Measurements from ENCODE around the gene MRPL37. TPM values are rescaled to one million over a fixed set of nuclear protein-coding genes. Genes with fewer than 3 reads are reported as not detected.
"Not testable (repeated sequence)": the region's sequence is repeated elsewhere in the genome, so short reads cannot be mapped to it uniquely, and the experiment has no call there.

The MRPL37 gene
- total RNA-seq, 1 experiment from 2014 or later = 142 TPM

DNA sequence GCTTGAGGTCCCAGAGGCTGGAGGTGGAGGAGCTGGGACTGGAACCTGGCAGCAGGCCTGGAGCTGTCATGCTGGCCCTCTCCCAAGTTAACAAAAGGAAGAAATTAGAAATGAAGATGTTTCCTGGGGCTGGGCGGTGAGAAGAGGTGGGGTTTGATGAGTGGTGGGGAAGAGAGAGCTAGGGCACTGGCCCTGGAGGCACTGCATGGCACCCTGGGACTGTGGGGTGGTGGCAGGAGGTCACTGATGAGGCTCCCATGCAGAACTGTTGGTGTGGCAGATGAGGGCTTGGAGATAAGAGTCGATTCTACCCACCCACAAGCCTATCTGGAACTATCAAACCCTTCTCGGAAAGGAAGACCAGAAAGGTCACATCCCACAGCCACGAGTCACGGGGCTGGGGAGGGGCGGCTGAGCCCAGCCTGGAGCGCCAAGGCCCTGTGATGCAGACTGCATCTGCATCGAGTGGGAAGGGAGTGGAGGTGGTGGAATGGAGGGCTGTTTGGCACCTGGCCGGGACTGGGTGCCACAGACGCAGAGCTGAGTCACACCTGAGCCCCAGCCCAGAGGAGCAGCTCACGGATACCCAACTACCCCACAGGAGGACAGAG lies 29.4 kb downstream of the MRPL37 start:
- DNase-seq (ENCODE audit: low read depth) = peak; percentile 75
- in situ Hi-C loops (cut with HindIII; ENCODE audit: low pct_unique_long_range_greater_than_20kb, low sequenced_read_pairs) = no loop called here

DNA sequence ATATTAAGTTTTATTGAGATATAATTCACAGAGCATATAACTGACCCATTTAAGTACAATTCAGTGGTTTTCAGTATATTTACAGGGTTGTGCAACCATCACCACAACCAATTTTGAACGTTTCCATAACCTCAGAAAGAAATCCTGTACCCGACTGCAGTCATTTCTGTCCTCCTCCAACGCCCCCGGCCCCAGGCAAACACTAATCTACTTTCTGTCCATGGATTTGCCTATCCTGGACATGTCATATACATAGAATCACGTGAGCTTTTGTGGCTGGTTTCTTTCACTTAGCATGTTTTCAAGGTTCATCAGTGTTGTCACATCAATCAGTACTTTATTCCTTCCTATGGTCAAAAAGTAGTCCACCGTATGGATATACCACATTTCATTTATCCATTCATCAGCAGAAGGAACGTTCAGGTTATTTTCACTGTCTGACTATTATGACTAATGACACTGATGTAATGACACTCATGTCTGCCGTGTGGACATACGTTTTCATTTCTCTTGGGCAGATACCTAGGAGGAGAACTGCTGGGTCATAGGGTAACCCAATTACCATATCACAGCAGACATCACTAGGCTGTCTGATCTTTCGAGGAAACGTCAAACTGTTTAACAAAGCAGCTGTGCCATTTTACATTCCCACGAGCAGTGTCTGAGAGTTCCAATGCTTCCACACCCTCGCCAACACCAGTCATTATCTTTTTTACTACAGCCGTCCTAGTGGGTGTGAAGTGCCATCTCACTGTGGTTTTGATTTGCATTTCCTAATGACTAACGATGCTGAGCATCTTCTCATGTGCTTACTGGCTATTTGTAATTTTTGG lies 30.8 kb downstream of the MRPL37 start:
- no peak for DNase-seq (ENCODE audit: low read depth)
- in situ Hi-C loops (cut with HindIII; ENCODE audit: low pct_unique_long_range_greater_than_20kb, low sequenced_read_pairs) = no loop called here

DNA sequence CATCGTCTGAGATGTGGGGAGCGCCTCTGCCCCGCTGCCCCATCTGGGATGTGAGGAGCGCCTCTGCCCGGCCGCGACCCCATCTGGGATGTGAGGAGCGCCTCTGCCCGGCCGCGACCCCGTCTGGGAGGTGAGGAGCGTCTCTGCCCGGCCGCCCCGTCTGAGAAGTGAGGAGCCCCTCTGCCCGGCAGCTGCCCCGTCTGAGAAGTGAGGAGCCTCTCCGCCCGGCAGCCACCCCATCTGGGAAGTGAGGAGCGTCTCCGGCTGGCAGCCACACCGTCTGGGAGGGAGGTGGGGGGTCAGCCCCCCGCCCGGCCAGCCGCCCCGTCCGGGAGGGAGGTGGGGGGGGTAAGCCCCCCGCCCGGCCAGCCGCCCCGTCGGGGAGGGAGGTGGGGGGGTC lies 33.2 kb downstream of the MRPL37 start:
- DNase-seq (ENCODE audit: low read depth); in situ Hi-C loops (cut with HindIII; ENCODE audit: low pct_unique_long_range_greater_than_20kb, low sequenced_read_pairs): not testable (repeated sequence)

DNA sequence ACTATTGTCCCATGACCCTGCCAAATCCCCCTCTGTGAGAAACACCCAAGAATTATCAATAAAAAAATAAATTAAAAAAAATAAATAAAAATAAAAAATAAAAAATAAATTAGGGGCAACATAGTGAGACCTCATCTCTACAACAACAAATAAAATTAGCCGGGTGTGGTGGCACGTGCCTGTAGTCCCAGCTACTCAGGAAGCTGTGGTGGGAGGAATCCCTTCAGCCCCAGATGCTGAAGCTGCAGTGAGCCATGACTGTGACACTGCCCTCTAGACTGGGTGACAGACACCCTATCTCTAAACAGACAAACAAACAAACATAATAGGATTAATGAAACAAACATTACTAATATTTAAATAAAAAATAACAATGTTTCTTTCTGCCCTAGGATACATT lies 34.3 kb downstream of the MRPL37 start:
- in situ Hi-C loops (cut with HindIII; ENCODE audit: low pct_unique_long_range_greater_than_20kb, low sequenced_read_pairs) = no loop called here

DNA sequence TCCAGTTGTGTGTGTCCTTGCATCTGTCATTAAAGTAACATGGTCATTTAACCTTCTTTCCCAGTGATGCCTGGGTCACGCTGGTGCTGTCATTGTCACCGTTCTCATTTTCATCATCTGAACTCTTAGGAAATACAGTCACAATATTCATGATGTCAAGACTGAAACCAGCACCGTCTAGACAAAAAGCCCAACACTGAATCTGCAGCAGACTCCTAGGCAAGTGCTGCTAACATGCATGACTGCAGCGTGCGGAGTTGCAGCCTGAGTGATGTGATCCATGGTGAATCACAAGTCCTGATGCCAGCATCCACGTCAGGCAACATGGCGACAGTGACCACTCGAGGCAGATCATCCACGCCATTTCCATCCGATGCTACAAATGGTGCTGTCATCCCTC lies 37.6 kb downstream of the MRPL37 start:
- in situ Hi-C loops (cut with HindIII; ENCODE audit: low pct_unique_long_range_greater_than_20kb, low sequenced_read_pairs) = no loop called here
- no peak for DNase-seq (ENCODE audit: low read depth)

More for the DNA sequence above, 34.3 kb downstream of the MRPL37 start:
- DNase-seq (ENCODE audit: low read depth) = no peak

DNA sequence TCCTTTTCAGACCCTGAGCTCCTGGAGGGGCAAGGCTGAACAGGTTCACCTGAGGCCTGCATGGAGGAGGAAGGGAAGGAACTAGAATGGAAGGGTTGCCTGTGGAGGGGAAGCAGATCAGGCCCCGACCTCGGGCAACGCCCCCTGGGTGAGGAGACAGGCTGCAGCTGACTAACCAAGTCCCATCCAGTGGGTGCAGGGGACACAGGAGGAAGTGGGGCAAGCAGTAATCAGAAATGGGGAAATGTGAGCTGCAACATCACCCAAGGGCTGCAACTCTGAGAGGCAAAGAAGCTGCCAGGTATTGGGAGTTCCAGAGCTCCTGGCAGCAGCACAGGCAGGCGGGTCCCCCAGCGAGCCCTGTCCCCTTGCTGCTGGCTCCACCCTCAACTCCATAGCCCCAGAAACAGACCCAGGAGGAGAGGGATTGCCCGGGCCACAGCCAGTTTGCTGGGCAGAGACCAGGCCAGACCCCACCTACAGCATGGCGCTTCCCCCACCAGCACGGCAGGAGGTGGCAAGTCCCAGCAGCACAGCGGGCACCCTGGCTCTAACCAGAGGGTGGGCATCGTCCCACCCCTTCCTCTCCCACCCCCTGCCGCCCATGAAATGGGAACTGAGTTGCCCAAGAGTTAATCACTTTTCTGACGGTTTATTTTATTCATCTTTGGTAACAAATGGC lies 38.5 kb downstream of the MRPL37 start:
- in situ Hi-C loops (cut with HindIII; ENCODE audit: low pct_unique_long_range_greater_than_20kb, low sequenced_read_pairs) = no loop called here
- DNase-seq (ENCODE audit: low read depth) = no peak

DNA sequence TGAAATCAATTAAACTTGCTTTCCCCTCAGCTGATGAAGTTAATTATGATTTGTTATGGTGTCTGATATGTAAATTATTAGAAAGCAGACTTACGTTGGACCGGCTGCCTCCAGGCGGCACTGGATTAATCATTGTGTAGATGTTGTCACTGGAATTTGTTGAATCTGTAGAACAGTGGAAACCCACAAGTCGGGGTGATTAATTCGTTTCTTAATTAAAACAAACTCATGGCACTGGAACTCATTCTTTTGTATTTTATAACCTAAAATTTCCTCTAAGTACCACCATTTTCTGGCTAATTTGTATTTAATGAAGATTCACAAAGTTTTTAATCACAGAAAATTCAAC lies 39.0 kb downstream of the MRPL37 start:
- no peak for DNase-seq (ENCODE audit: low read depth)
- in situ Hi-C loops (cut with HindIII; ENCODE audit: low pct_unique_long_range_greater_than_20kb, low sequenced_read_pairs) = no loop called here

DNA sequence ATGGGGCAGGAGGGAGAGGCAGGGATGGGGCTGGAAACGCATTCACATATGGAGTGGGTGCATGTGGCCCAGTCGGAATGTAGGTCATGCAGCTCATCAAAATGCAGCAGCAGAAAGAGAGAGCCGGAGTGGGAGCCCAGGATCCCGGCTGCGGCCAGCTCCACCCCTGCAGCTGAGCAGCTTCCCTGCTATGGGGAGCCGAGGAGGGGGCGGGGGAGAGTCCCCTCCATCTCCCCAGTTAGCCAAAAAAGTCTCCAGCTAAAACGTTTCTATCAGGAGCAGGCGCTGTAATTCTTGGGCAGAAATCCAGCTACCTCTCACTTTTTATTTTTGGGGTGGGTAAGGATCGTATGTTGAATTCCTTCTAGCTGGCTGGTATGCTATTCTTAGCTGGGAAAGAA lies 39.7 kb downstream of the MRPL37 start:
- in situ Hi-C loops (cut with HindIII; ENCODE audit: low pct_unique_long_range_greater_than_20kb, low sequenced_read_pairs) = no loop called here

DNA sequence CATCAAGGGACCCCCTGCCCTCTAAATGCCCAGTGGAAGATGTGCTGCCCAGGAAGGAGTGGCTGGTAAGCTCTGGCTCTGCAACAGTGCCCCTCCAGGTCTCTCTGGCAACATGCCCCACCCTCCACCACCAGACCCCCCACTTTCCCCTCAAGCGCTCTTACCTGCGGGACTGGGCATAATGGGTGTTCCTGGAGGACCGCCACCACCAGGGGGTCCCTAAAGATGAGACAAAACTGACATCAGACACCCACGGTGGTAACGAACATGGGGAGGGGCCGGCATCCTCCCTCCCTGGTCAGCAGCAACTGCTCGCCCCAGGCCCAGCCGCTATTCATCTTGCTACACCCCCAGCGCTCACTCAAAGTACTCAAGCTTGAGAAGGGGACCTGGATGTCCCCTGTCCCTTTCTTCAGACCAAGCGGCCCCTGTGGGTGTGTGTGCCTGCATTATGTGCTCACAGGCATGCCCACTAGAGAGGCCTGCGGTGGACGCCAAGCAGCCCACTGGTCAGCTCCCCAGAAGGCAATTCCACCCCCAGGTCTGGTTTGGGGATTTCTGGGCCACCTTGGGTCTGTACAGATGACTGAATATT lies 40.9 kb downstream of the MRPL37 start:
- no peak for DNase-seq (ENCODE audit: low read depth)
- in situ Hi-C loops (cut with HindIII; ENCODE audit: low pct_unique_long_range_greater_than_20kb, low sequenced_read_pairs) = no loop called here

More for the DNA sequence above, 39.7 kb downstream of the MRPL37 start:
- DNase-seq (ENCODE audit: low read depth) = no peak

DNA sequence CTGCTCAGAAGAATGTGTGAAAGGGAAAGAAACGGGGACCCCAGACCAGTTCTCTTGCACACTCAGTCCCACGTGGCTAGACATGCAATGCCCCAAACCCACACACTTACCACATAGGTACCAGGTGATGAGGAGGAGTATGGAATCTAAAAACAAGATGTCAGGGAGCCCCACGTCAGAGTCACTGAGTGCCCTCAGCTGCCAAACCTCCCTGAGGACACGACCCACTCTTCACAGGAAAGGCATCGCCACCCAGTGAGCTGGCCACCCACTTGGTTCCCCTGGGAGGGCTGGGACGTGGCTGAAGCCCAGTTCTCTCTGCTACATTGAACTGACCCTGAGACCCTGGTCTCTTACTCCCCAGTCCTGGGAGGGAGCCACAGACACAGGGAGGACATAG lies 41.4 kb downstream of the MRPL37 start:
- in situ Hi-C loops (cut with HindIII; ENCODE audit: low pct_unique_long_range_greater_than_20kb, low sequenced_read_pairs) = no loop called here
- no peak for DNase-seq (ENCODE audit: low read depth)

DNA sequence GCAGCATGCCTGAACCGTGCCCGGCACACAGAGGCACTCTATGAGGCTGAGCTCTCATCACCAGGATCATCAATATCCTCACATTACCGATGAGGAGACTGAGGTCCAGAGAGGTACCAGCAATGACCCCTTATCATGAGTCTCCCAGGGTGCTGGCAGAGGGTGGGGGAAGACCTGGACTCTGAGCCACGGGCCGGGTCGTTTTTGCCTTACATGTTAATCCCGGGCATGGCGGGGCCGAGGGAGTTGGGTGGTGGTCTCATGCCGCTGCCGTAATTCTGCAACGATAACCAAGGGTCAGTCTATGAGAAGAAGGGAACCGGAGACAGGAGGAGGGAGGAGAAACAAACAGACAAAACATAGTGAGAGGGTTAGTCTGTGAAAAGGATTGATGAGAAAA lies 43.1 kb downstream of the MRPL37 start:
- in situ Hi-C loops (cut with HindIII; ENCODE audit: low pct_unique_long_range_greater_than_20kb, low sequenced_read_pairs) = no loop called here
- DNase-seq (ENCODE audit: low read depth) = no peak

DNA sequence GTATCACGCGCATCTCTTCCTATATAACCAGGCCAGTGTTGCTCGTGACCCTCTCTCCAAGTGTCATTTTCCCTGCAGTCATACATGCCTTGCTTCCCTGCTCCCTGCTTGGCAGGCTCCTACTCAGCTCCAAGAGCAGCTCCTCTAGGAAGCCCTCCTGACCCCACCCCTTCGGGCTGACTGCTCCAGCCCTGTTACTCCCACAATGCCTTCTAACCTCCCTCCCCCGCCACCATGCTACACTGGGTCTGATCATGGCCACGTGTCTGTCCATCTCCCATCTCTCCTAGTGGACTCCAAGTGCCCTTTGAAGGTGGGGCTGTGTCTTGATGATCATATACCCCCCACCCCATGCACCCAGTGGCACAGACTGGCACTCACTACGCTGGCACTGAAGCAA lies 44.7 kb downstream of the MRPL37 start:
- in situ Hi-C loops (cut with HindIII; ENCODE audit: low pct_unique_long_range_greater_than_20kb, low sequenced_read_pairs) = no loop called here
- DNase-seq (ENCODE audit: low read depth) = no peak

DNA sequence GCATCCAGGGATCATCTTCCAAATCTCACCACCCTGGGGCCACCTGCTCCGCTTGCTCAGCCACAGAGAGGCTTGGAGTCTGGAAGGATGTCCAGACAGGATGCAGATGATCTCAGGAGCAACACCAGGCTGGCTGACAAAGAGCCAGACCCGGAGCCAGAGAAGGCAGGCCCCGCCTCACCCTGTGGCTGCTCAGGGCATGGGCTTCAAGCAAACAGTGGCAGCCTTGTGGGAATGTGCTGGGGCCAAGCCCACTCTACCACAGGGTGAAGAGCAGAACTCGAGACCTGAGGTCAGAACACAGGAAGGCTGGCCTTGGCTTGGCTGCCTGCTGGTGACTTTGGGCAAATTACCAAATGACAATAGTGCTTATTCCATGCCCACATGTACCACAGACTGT lies 45.5 kb downstream of the MRPL37 start:
- no peak for DNase-seq (ENCODE audit: low read depth)
- in situ Hi-C loops (cut with HindIII; ENCODE audit: low pct_unique_long_range_greater_than_20kb, low sequenced_read_pairs) = no loop called here

DNA sequence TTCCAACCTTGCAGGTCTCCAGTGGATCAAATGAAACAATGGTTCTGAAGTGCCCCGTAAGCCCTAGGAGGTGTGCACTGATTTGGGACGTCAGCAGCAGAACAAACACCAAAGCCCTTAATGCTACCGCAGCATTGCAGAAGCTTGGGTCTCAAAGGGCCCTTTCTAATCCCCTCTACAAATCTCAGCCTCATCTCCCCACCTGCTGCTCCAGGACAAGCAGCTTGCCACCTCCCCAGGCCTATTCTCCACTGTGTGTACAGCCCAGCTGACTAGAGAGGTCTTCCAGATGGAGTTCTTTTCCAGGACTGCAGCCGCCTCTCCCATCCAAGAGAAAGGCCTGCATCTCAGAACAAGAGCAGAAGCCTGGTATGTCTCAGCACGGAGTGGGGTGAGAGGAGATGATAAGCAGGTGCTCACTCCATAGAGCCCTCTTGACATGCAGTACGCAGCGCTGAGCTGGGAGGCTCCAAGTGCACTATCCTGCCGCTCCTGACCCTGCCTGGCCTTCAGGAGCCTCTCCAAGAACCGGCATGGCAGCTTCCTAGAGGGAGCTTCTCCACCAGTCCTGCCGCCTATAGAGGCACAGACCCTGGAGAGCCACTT lies 46.3 kb downstream of the MRPL37 start:
- DNase-seq (ENCODE audit: low read depth) = no peak
- in situ Hi-C loops (cut with HindIII; ENCODE audit: low pct_unique_long_range_greater_than_20kb, low sequenced_read_pairs) = no loop called here

DNA sequence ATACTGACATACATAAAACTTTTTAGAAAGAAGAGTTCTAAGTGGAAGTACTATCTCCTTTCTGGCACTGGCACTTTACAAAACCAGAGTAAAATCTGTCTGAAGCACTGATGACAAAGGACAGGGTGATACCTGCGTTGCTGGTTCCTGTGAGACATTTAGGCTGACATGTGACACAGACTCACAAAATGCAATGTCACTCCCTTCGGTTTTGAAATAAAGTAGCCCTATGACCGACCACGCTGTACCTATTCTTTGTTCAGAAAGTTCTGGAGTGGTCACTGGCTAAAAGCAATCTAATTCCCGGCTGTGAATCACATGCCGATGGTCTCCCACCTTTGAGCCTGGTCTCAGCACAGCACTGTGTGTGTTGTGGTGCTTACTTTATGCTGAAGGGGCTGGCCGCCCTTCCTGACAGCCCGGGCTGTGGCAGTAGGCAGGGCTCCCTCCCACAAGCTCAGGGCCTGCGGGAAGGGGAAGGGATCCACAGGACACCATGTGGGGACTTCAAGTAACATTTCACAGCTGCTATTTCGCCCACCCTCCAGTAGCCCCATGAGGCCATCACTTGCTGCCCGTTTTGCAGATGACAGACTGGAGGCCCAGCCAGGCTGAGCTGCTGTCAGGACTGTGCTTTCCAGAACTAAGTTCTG lies 48.0 kb downstream of the MRPL37 start:
- DNase-seq (ENCODE audit: low read depth) = no peak
- in situ Hi-C loops (cut with HindIII; ENCODE audit: low pct_unique_long_range_greater_than_20kb, low sequenced_read_pairs) = no loop called here

DNA sequence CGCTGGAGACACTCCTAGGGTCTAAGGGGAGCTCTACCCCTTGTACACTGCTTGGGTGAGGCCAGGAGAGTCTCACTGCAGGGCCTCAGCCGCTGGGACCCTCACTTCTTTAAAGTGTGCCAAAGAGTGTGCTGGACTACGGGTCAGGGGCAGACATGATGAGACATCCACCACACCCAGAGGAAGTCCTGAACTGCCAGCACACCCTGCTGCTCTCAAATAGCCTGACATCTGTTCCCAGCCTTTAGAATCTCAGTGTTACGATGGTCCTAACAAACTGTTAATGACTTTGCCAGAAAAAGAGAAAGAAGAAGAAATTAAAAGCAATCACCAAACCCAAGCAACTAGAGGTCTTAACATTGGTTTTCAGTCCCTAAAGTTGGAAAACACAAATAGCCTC lies 49.0 kb downstream of the MRPL37 start:
- in situ Hi-C loops (cut with HindIII; ENCODE audit: low pct_unique_long_range_greater_than_20kb, low sequenced_read_pairs) = no loop called here
- DNase-seq (ENCODE audit: low read depth) = no peak

DNA sequence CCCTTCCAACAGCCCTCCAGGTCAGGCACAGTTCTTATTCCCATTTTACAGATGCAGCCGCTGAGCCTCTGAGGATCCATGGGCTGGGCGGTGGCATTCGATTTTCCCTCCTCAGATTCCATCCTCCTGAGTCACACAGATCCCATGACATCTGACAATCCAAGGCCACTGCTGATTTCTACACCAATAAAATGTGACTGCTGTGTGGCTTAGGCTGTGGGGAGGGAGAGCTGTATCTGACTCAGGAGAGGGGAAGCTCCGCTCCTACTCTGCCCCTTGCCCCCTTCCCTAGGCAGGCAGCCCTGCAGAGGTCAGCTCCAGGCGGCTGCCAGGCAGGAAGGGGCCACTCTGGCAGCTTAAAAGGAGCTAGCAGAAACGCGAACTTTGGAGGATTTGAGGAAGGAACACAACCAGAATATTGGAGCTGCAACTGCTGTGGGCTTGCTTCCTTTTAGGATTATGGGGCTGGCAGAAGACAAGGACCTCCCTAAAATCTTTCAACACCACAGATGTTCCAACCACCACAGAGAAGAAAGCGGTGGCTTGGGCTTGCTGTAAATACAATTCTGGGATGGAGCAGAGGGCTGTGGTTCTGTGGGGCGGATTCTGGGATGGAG lies 50.0 kb downstream of the MRPL37 start:
- DNase-seq (ENCODE audit: low read depth) = peak; percentile 45
- in situ Hi-C loops (cut with HindIII; ENCODE audit: low pct_unique_long_range_greater_than_20kb, low sequenced_read_pairs) = no loop called here

DNA sequence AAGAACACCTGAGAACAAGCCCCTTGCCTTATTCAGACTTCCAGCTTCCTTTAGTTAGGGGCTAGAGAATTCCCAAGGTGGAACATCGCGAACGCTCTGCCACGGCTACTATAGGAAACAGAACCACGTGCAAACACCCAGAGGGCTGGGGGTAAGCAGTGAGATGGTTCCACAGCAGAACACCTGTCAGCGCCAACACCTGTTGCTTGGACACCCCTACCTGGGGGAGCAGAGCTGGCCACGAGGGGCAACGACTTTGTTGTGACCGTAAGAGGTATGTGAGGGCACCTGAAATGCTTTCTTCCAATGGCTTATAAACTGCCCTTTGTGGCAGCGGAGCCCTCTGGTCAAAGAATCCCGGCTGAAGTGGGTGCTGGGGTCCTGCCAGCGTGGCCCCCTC lies 50.7 kb downstream of the MRPL37 start:
- DNase-seq (ENCODE audit: low read depth) = no peak
- in situ Hi-C loops (cut with HindIII; ENCODE audit: low pct_unique_long_range_greater_than_20kb, low sequenced_read_pairs) = no loop called here

All from Caki2 (cell line).